ENCODE results near the gene BHLHE41.

Gene BHLHE41

GRCh38 chr12:26150736-26151450 lies 26.1 kb upstream of the BHLHE41 start:
- Mint-ChIP-seq H3K4me3 (no peak overlapping the region), H3K36me3 (peaks cover 0 to 2% of the 10 kb centered on the region in 2 donors), H3K9me3 (peaks cover 0 to 4% of the 10 kb centered on the region in 2 donors), H3K27ac (no peak overlapping the region), H3K4me1 (peaks cover 12 to 28% of the 10 kb centered on the region in 2 donors), H3K27me3 (no peaks in the 10 kb centered on the region)
- DNase-seq (no peak), ATAC-seq (replicated peaks) (no peak)

- Mint-ChIP-seq H3K36me3 (peaks cover 0 to 2% of the 10 kb centered on the region in 2 donors), H3K4me1 (peaks cover 6 to 20% of the 10 kb centered on the region in 2 donors), H3K27ac (no peak overlapping the region), H3K27me3 (no peaks in the 10 kb centered on the region), H3K4me3 (no peak overlapping the region), H3K9me3 (peaks cover 0 to under 1% of the 10 kb centered on the region in 2 donors)
- DNase-seq (no peak), ATAC-seq (replicated peaks) (no peak)
Measured at GRCh38 chr12:26149968-26150500, 25.2 kb upstream of the BHLHE41 start.

- Mint-ChIP-seq H3K27me3 (no peaks in the 10 kb centered on the region), H3K4me1 (peaks cover 1 to 10% of the 10 kb centered on the region in 2 donors), H3K9me3 (no peaks in the 10 kb centered on the region), H3K36me3 (no peaks in the 10 kb centered on the region), H3K27ac (no peak overlapping the region), H3K4me3 (no peak overlapping the region)
- ATAC-seq (replicated peaks) (no peak), DNase-seq (no peak)
Measured at GRCh38 chr12:26148291-26148690, 23.5 kb upstream of the BHLHE41 start.

GRCh38 chr12:26143291-26143690 lies 18.5 kb upstream of the BHLHE41 start:
- Mint-ChIP-seq H3K4me3 (no peak overlapping the region), H3K27ac (no peak overlapping the region), H3K36me3 (no peaks in the 10 kb centered on the region), H3K9me3 (no peaks in the 10 kb centered on the region), H3K27me3 (no peaks in the 10 kb centered on the region), H3K4me1 (no peaks in the 10 kb centered on the region)
- ATAC-seq (replicated peaks) (no peak), DNase-seq (no peak)

- ATAC-seq (replicated peaks) (no peak), DNase-seq (no peak)
- Mint-ChIP-seq H3K4me3 (no peak overlapping the region), H3K9me3 (no peaks in the 10 kb centered on the region), H3K27ac (no peak overlapping the region), H3K27me3 (no peaks in the 10 kb centered on the region), H3K4me1 (peaks cover 10 to 11% of the 10 kb centered on the region in 2 donors), H3K36me3 (no peaks in the 10 kb centered on the region)
Measured at GRCh38 chr12:26138860-26139259, 14.0 kb upstream of the BHLHE41 start.

GRCh38 chr12:26136688-26137087 lies 11.9 kb upstream of the BHLHE41 start:
- H3K4me3 Mint-ChIP-seq: no peak overlapping the region
- H3K27me3 Mint-ChIP-seq: no peaks in the 10 kb centered on the region
- no peak overlapping the region for H3K27ac Mint-ChIP-seq
- no peaks in the 10 kb centered on the region for H3K36me3 Mint-ChIP-seq
- DNase-seq (no peak), ATAC-seq (replicated peaks) (peak; percentile 45 to 51)
- H3K9me3 Mint-ChIP-seq: no peaks in the 10 kb centered on the region
- peaks cover 19 to 23% of the 10 kb centered on the region in 2 donors for H3K4me1 Mint-ChIP-seq

GRCh38 chr12:26135571-26135970 lies 10.7 kb upstream of the BHLHE41 start:
- H3K4me1 Mint-ChIP-seq: peaks cover 29 to 34% of the 10 kb centered on the region in 2 donors
- peak overlapping the region; percentile 10 for H3K27ac Mint-ChIP-seq
- H3K9me3 Mint-ChIP-seq: no peaks in the 10 kb centered on the region
- H3K4me3 Mint-ChIP-seq: no peak overlapping the region
- H3K36me3 Mint-ChIP-seq: no peaks in the 10 kb centered on the region
- no peak for ATAC-seq (replicated peaks)
- no peak for DNase-seq
- no peaks in the 10 kb centered on the region for H3K27me3 Mint-ChIP-seq

GRCh38 chr12:26135010-26135420 lies 10.2 kb upstream of the BHLHE41 start:
- no peak for ATAC-seq (replicated peaks)
- no peaks in the 10 kb centered on the region for H3K27me3 Mint-ChIP-seq
- no peaks in the 10 kb centered on the region for H3K36me3 Mint-ChIP-seq
- H3K9me3 Mint-ChIP-seq: no peaks in the 10 kb centered on the region
- no peak overlapping the region for H3K4me3 Mint-ChIP-seq
- H3K4me1 Mint-ChIP-seq: peaks cover 30 to 36% of the 10 kb centered on the region in 2 donors
- DNase-seq: no peak
- peak overlapping the region; percentile 75 for H3K27ac Mint-ChIP-seq

- no peak for ATAC-seq (replicated peaks)
- Mint-ChIP-seq H3K27ac (no peak overlapping the region), H3K4me3 (no peak overlapping the region), H3K27me3 (no peaks in the 10 kb centered on the region), H3K4me1 (peaks cover 32 to 36% of the 10 kb centered on the region in 2 donors), H3K9me3 (no peaks in the 10 kb centered on the region), H3K36me3 (no peaks in the 10 kb centered on the region)
- DNase-seq: no peak
Measured at GRCh38 chr12:26134540-26134939, 9.7 kb upstream of the BHLHE41 start.

- DNase-seq (no peak), ATAC-seq (replicated peaks) (no peak)
- H3K27ac Mint-ChIP-seq: no peak overlapping the region
- H3K9me3 Mint-ChIP-seq: no peaks in the 10 kb centered on the region
- peaks cover 32 to 36% of the 10 kb centered on the region in 2 donors for H3K4me1 Mint-ChIP-seq
- no peaks in the 10 kb centered on the region for H3K36me3 Mint-ChIP-seq
- no peak overlapping the region for H3K4me3 Mint-ChIP-seq
- no peaks in the 10 kb centered on the region for H3K27me3 Mint-ChIP-seq
Measured at GRCh38 chr12:26133521-26133920, 8.7 kb upstream of the BHLHE41 start.

GRCh38 chr12:26132866-26133265 lies 8.0 kb upstream of the BHLHE41 start:
- Mint-ChIP-seq H3K9me3 (no peaks in the 10 kb centered on the region), H3K27ac (no peak overlapping the region), H3K4me1 (peaks cover 33 to 36% of the 10 kb centered on the region in 2 donors), H3K36me3 (no peaks in the 10 kb centered on the region), H3K4me3 (no peak overlapping the region), H3K27me3 (peaks cover 2 to 4% of the 10 kb centered on the region in 2 donors)
- no peak for DNase-seq
- peak; percentile 44 to 48 for ATAC-seq (replicated peaks)

GRCh38 chr12:26131936-26132335 lies 7.1 kb upstream of the BHLHE41 start:
- Mint-ChIP-seq H3K9me3 (no peaks in the 10 kb centered on the region), H3K36me3 (no peaks in the 10 kb centered on the region), H3K27ac (no peak overlapping the region), H3K27me3 (peaks cover 10% of the 10 kb centered on the region in 2 donors), H3K4me1 (peaks cover 38 to 45% of the 10 kb centered on the region in 2 donors), H3K4me3 (no peak overlapping the region)
- ATAC-seq (replicated peaks): no peak
- no peak for DNase-seq

- H3K27me3 Mint-ChIP-seq: peaks cover 10% of the 10 kb centered on the region in 2 donors
- H3K27ac Mint-ChIP-seq: no peak overlapping the region
- no peak overlapping the region for H3K4me3 Mint-ChIP-seq
- H3K9me3 Mint-ChIP-seq: no peaks in the 10 kb centered on the region
- H3K4me1 Mint-ChIP-seq: peaks cover 41 to 54% of the 10 kb centered on the region in 2 donors
- ATAC-seq (replicated peaks) (peak; percentile 66 to 69), DNase-seq (no peak)
- no peaks in the 10 kb centered on the region for H3K36me3 Mint-ChIP-seq
Measured at GRCh38 chr12:26130728-26131127, 5.9 kb upstream of the BHLHE41 start.

- H3K27ac Mint-ChIP-seq: no peak overlapping the region
- peaks cover 47 to 62% of the 10 kb centered on the region in 2 donors for H3K4me1 Mint-ChIP-seq
- DNase-seq (no peak), ATAC-seq (replicated peaks) (no peak)
- no peaks in the 10 kb centered on the region for H3K9me3 Mint-ChIP-seq
- no peaks in the 10 kb centered on the region for H3K36me3 Mint-ChIP-seq
- H3K27me3 Mint-ChIP-seq: peaks cover 20% of the 10 kb centered on the region in 2 donors
- H3K4me3 Mint-ChIP-seq: no peak overlapping the region
Measured at GRCh38 chr12:26128168-26128567, 3.3 kb upstream of the BHLHE41 start.

- H3K4me3 Mint-ChIP-seq: peak overlapping the region; percentile 1 to 9
- no peak overlapping the region for H3K27ac Mint-ChIP-seq
- peaks cover 43 to 60% of the 10 kb centered on the region in 2 donors for H3K4me1 Mint-ChIP-seq
Measured at GRCh38 chr12:26127404-26127803, 2.6 kb upstream of the BHLHE41 start.

More at GRCh38 chr12:26127404-26127803, 2.6 kb upstream of the BHLHE41 start:
- no peak for ATAC-seq (replicated peaks)
- no peaks in the 10 kb centered on the region for H3K9me3 Mint-ChIP-seq
- no peaks in the 10 kb centered on the region for H3K36me3 Mint-ChIP-seq
- no peak for DNase-seq
- H3K27me3 Mint-ChIP-seq: peaks cover 23 to 25% of the 10 kb centered on the region in 2 donors

Measured in stimulated activated naive B cell treated with anti-CD40 and anti-IgM and Interleukin-4, amounts not matched to agents 10 μg/mL and 1 μg/mL and 100 μg/mL, for 72 hours (primary cell).